ENCODE measurements around the gene BACE1. TPM values are rescaled to one million over a fixed set of nuclear protein-coding genes. Genes with fewer than 3 reads are reported as not detected.

Gene BACE1
- total and polyA plus RNA-seq, 2 of the 13 experiments (the other 11 are each of a cell fraction or from before 2014, with no cell fraction given), result 7.5 to 17.9 TPM

DNA sequence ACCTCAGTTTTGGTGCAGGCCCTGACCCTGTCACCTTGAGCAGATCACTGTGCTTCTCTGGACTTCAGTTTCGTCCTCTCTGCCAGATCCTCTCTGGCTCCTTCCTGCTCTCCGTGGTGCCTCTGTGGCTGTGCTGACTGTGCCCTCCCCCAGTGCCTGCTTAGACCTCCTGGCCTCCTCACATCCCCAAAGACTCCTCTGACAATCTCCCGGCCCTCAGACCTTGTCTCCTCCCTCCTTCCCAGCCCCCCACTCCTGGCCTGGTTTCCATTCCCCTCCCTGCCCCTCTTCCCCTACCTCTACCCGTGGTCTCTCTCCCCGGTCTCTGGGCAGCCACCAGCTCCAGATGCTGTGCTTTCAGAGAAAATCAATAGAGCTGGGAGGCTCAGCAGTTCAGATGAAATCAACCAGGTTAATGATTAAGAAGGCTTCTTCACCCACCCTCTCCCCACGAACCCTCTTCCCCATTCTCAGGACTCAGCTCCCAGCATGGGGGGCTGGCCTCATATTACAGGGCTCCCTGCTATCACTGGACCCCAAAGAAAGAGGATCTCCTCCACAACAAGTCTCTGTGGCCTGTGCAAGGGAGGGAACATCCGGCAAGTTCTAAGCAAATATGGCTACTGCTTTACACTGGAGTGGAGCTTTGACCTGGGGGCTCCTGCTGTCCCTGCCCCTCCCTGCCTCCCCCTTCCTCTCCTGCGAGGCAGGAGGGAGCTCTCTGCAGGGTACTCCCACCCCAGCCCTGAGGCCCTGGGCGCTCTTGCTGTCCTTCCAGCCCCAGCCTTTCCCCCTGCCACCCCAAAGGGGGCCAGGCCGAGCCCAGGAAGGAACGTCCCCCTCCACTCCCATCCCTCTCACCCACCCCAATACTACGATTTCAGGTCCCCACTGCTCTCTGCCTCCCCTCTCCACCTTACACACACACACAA, 16.4 kb downstream of the BACE1 start (continued):
- TF ChIP-seq, protein P1, sequence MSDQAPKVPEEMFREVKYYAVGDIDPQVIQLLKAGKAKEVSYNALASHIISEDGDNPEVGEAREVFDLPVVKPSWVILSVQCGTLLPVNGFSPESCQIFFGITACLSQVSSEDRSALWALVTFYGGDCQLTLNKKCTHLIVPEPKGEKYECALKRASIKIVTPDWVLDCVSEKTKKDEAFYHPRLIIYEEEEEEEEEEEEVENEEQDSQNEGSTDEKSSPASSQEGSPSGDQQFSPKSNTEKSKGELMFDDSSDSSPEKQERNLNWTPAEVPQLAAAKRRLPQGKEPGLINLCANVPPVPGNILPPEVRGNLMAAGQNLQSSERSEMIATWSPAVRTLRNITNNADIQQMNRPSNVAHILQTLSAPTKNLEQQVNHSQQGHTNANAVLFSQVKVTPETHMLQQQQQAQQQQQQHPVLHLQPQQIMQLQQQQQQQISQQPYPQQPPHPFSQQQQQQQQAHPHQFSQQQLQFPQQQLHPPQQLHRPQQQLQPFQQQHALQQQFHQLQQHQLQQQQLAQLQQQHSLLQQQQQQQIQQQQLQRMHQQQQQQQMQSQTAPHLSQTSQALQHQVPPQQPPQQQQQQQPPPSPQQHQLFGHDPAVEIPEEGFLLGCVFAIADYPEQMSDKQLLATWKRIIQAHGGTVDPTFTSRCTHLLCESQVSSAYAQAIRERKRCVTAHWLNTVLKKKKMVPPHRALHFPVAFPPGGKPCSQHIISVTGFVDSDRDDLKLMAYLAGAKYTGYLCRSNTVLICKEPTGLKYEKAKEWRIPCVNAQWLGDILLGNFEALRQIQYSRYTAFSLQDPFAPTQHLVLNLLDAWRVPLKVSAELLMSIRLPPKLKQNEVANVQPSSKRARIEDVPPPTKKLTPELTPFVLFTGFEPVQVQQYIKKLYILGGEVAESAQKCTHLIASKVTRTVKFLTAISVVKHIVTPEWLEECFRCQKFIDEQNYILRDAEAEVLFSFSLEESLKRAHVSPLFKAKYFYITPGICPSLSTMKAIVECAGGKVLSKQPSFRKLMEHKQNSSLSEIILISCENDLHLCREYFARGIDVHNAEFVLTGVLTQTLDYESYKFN (CRISPR knock-in tag; conservative IDR thresholded peaks at IDR 0.05), result peak; percentile 94
- no peak for TF ChIP-seq KLF6 (CRISPR knock-in tag; IDR thresholded peaks at IDR 0.05)
- peak; percentile 64 for TF ChIP-seq HOXA3 (CRISPR knock-in tag; IDR thresholded peaks at IDR 0.05)
- TF ChIP-seq, protein P2, sequence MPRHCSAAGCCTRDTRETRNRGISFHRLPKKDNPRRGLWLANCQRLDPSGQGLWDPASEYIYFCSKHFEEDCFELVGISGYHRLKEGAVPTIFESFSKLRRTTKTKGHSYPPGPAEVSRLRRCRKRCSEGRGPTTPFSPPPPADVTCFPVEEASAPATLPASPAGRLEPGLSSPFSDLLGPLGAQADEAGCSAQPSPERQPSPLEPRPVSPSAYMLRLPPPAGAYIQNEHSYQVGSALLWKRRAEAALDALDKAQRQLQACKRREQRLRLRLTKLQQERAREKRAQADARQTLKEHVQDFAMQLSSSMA (CRISPR knock-in tag; IDR thresholded peaks at IDR 0.05), result no peak
- no peak for TF ChIP-seq TBL1XR1 (IDR thresholded peaks at IDR 0.05; ENCODE audit: borderline replicate concordance, low read length, partially characterized antibody)
- no peak for TF ChIP-seq PITX1 (CRISPR knock-in tag; IDR thresholded peaks at IDR 0.05)
- no peak for TF ChIP-seq KLF13 (CRISPR knock-in tag; IDR thresholded peaks at IDR 0.05)
- TF ChIP-seq, protein P3, sequence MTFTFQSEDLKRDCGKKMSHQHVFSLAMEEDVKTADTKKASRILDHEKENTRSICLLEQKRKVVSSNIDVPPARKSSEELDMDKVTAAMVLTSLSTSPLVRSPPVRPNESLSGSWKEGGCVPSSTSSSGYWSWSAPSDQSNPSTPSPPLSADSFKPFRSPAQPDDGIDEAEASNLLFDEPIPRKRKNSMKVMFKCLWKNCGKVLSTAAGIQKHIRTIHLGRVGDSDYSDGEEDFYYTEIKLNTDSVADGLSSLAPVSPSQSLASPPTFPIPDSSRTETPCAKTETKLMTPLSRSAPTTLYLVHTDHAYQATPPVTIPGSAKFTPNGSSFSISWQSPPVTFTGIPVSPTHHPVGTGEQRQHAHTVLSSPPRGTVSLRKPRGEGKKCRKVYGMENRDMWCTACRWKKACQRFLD (CRISPR knock-in tag; IDR thresholded peaks at IDR 0.05; ENCODE audit: borderline replicate concordance), result no peak
- TF ChIP-seq REXO4 (CRISPR knock-in tag; IDR thresholded peaks at IDR 0.05; ENCODE audit: borderline replicate concordance), result no peak
- TF ChIP-seq, protein P4, sequence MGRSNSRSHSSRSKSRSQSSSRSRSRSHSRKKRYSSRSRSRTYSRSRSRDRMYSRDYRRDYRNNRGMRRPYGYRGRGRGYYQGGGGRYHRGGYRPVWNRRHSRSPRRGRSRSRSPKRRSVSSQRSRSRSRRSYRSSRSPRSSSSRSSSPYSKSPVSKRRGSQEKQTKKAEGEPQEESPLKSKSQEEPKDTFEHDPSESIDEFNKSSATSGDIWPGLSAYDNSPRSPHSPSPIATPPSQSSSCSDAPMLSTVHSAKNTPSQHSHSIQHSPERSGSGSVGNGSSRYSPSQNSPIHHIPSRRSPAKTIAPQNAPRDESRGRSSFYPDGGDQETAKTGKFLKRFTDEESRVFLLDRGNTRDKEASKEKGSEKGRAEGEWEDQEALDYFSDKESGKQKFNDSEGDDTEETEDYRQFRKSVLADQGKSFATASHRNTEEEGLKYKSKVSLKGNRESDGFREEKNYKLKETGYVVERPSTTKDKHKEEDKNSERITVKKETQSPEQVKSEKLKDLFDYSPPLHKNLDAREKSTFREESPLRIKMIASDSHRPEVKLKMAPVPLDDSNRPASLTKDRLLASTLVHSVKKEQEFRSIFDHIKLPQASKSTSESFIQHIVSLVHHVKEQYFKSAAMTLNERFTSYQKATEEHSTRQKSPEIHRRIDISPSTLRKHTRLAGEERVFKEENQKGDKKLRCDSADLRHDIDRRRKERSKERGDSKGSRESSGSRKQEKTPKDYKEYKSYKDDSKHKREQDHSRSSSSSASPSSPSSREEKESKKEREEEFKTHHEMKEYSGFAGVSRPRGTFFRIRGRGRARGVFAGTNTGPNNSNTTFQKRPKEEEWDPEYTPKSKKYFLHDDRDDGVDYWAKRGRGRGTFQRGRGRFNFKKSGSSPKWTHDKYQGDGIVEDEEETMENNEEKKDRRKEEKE (IDR thresholded peaks at IDR 0.05), result no peak
- no peak for TF ChIP-seq ZMAT3 (CRISPR knock-in tag; conservative IDR thresholded peaks at IDR 0.05)
- TF ChIP-seq ZNF136 (CRISPR knock-in tag; IDR thresholded peaks at IDR 0.05; ENCODE audit: low read depth), result no peak
- TF ChIP-seq, protein P5, sequence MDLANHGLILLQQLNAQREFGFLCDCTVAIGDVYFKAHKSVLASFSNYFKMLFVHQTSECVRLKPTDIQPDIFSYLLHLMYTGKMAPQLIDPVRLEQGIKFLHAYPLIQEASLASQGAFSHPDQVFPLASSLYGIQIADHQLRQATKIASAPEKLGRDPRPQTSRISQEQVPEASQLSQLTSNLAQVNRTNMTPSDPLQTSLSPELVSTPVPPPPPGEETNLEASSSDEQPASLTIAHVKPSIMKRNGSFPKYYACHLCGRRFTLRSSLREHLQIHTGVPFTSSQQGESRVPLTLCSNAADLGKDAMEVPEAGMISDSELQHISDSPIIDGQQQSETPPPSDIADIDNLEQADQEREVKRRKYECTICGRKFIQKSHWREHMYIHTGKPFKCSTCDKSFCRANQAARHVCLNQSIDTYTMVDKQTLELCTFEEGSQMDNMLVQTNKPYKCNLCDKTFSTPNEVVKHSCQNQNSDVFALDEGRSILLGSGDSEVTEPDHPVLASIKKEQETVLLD (CRISPR knock-in tag; IDR thresholded peaks at IDR 0.05; ENCODE audit: low read depth), result no peak
- no peak for TF ChIP-seq ZNF143 (CRISPR knock-in tag; IDR thresholded peaks at IDR 0.05)
- TF ChIP-seq GZF1 (CRISPR knock-in tag; IDR thresholded peaks at IDR 0.05), result peak; percentile 24; the same call in 1 of the 2 replicates
- peak; percentile 55 for TF ChIP-seq ETV5 (CRISPR knock-in tag; IDR thresholded peaks at IDR 0.05; ENCODE audit: borderline replicate concordance)
- no peak for TF ChIP-seq MTF1 (CRISPR knock-in tag; IDR thresholded peaks at IDR 0.05)
